Superior temporal gyrus (tissue), 1 donor: Measurements from ENCODE around the gene NNAT.

Experiments used
- DNase-seq: peaks from one replicate; pipeline ENCODE4 v3.0.0-alpha.2; 2016; ENCODE audit errors: extremely low spot score

NNAT gene

DNA sequence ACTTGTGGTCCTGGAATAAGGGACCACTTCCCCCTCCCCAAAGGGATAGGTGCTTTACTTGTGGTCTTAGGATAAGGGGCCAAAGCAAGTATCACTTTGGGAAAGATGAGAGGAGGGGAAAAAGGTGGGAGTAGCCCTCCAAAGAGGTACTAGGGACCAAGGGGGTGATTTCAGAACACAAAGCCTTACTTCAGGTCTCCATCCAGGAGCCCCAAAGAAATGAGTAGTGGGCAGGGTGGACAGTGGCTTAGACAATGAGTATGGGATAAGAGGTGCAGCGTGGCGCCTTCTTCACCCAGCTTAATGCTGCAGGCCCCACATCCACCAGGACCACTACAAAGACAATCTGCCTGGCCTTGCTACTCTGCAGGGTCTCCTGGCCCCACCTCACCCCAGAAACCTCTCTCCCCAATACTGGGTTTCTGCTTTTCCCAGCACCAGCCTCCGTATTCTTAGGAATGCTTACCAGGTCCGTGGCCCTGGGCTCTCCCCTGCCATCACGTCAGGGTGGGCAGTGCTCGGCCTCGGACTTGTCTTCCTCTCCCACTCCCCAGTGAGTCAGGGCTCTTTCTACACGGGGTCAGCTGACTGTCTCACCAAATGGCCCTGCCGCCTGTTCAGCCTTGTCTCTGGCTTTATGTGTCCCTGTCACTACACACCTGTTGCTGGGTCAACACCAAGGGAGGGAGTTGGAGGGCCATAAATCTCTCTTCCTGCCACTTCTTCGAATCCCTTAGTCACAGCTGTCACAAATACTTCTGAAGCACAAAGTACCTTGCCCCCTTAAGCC lies 3.1 kb downstream of the NNAT start:
- DNase-seq, result no peak

DNA sequence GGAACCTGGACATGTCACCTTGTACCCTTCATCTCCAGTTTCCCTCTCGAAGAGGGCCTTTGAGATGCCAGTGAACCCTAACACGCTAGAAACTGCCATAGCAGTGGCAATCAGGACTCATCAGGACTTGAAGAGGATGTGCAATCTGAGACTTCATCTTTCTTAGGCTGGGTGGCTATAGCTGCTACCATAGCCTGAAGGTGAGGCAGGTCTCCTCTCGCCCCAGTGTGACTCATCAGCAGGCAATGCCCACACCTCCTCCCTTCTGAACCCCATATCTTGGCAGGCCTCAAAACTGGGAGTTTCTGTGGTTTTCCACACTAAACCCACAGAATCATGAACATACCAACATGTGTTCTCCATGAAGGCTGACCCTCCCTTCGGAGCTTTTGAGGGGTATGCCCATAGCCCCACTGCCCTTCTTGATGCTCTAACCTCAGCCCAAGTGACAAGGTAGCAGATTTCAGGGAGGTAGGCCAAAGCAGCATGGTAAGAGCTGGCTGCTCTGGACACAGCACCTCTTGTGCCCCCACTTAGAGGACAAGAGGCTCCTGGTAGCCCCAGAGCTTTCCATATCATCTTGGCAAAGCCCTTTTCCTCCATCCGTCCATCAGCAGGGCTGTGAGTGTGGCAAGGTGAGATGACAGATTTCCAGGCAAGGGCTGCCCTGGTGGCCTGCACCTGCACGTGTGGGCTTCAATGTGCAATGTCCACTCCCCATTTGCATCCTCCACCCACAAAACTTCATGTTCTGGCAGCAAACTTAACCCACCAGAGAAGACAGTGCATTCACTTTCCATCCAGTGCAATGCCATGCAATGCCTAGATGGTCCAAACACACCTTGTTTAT lies 4.0 kb downstream of the NNAT start:
- no peak for DNase-seq

DNA sequence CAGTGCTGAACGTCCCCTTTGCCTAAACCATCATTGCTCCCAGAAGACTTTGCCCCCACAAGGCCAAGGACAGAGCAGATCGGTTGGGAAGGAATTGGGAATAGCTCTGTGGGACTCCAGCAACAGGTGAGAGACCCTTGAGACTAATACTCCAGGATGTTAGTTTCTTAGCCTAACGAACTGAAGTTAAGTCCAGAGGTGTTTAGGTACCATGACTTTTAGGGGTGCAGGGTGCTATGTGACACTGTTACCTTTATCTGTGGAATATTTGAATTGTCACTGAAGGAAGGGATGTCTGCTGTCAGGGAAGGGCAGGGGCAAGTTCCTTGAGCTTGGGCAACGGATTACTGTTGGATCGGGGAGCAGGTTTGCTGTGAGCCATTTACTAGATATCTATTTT lies 4.8 kb downstream of the NNAT start:
- DNase-seq, result no peak

GRCh38 chr20:37526238-37526838 lies 5.3 kb downstream of the NNAT start:
- DNase-seq, result peak; percentile 20

DNA sequence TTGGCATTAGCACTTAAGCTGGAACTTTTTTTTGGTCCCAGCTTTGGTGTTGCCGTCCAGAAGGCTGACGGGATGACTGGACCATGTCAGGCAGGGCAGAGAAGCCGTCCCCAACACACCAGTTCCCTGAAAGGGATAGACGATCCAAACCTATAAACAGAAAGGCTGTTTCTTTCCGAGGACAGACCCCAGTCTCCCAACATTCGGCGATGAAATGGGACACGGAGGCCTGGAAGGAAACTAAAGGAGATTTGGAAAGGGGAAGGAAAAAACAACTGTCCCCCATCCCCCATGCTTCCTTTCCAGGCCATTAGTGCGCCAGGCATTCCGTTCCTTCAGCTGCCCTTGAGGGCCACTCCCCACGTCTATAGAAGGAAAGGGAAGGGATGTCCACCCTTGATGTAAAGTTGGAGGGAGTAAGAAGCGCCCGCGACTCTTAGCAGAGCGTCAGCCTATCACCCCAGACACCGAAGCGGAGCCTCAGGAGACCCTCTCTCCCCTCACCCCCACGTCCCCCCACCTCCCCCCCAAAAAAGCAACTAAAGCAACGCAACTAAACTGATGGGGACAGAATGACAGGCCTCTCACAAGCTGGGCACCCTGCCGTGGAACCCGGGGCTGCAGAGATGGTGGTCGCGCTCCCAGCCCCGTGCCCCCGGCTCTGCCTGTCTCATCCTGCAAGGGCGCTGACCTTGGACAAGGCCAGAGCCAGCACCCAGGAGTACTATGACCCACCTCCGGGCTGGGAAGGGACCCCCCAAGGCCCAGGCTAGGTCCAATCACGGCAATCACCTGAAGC lies 6.0 kb downstream of the NNAT start:
- peak; percentile 18 for DNase-seq

DNA sequence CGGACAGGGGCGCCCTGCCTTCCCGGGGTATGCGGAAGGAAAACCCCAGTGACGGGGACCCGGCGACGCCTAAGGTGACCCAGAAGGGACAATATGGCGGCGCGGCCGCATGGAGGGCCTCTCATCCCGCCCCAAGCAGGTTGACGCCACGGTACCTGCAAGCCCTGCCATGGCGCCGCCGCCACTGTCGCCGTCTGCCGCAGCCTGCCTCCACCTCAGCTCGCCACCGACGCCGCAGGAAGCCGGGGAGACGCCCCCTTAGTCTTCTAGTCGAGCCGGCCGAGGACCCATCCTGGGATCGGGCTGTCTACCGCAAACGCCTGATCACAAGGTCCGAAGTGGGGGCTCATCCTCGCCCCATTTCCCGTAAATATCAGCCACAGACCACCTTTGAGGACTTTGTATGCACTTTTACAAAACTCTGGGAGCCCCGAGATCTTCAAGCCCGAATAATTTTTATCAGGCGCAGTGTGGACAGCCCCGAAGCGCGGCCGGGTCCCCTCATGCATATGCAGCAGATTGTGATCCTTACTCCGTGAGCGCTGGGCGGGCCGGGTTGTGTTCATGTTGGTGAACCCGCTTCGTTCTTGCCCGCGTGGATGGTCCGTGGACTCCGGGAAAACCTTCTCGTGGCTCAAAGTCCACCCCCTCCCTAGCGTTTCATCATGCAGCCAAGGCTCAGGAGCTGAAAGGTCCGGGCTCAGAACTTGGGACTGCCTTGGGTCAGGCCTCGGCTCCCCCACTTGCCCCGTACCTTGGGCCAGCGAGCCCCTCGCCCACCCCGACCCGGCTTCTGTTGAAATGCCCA lies 6.8 kb downstream of the NNAT start, which contains the start of gene BLCAP:
Gene BLCAP (minus strand): TSS at position 239 of the 808 bp plus-strand sequence. CDS start 8,702 bp downstream, outside the sequence.
- DNase-seq, result peak; percentile 87

GRCh38 chr20:37528446-37529213 lies 7.6 kb downstream of the NNAT start:
- DNase-seq, result no peak

DNA sequence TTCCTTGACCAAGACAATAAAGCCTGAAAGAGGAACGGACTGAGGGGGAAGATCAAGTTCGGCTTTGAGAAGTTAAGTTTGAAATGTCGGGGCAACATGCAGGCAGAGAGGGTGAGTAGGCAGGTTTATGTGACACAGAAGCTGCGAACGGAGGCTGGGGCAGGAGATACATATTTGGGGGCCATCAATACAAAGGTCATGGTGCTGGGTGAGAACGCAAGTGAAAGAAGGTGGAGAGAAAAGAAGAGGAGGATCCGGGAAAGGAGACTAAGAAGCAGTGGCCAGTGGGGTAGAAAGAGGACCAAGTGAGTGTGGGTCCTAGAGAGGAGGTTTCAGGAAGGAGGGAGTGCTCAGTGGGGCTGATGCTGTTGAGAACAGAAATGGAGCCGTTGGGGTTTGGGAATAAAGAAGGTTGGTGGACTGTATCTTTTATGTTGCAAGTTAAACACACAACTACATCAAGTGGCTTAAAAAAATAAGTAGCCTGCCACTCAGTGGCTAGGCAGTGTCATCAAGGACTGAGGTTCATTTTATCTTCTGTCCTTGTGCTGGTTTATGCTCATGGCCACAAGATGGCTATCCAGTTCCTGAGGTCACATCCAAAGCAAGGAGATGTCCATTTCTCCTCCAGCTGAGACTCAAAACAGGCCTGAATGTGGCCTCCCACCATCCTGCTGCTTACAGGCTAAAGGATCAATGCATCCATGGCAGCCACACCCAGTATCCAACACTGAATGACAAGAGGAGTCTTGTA lies 8.3 kb downstream of the NNAT start:
- no peak for DNase-seq

- no peak for DNase-seq
These were observed 9.0 kb downstream of the NNAT start for GRCh38 chr20:37529968-37530600.

DNA sequence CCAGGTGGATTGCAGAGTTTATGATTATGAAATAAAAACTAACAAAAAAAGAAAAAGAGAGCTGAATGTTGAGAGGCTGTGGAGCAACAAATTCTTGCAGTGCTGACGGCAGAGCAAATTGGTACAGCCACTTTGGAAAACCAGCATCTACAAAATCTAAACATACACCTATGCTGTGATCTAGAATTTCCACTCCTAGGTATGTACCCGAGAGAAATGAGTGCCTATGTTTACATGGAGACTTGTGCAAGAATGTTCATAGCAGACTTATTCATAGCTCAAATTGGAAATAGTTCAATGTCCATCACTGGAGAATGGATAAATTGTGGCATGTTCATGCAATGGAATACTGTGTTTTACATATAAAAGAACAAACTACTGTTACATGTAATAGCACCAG lies 9.6 kb downstream of the NNAT start:
- DNase-seq, result no peak

GRCh38 chr20:37531856-37532255 lies 10.8 kb downstream of the NNAT start:
- DNase-seq, result no peak

DNA sequence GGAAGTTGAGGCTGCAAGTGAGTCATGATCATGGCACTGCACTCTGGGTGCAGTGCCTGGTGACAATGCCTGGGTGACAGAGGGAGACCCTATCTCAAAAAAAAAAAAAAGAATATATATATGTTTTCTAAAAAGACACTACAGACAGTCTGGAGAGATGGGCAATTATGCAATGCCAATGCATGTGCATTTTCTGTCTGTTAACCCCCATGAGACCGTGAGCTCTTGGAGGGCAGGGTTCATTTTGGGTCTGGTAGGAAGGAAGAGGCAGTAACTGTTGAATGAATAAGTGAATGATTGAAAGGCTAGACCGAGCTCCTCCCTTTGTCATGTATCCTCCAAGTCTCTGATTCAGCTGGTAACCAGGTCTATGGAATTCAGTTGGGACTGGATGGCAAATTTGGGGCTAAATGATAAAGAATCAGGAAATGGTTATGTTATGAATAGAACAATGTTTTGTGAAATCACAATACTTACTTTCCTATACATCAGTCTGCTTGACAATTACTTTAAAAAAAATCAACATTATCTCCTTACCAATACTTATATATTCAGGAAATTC lies 12.2 kb downstream of the NNAT start:
- no peak for DNase-seq

GRCh38 chr20:37534401-37535157 lies 13.5 kb downstream of the NNAT start:
- peak; percentile 95 for DNase-seq

DNA sequence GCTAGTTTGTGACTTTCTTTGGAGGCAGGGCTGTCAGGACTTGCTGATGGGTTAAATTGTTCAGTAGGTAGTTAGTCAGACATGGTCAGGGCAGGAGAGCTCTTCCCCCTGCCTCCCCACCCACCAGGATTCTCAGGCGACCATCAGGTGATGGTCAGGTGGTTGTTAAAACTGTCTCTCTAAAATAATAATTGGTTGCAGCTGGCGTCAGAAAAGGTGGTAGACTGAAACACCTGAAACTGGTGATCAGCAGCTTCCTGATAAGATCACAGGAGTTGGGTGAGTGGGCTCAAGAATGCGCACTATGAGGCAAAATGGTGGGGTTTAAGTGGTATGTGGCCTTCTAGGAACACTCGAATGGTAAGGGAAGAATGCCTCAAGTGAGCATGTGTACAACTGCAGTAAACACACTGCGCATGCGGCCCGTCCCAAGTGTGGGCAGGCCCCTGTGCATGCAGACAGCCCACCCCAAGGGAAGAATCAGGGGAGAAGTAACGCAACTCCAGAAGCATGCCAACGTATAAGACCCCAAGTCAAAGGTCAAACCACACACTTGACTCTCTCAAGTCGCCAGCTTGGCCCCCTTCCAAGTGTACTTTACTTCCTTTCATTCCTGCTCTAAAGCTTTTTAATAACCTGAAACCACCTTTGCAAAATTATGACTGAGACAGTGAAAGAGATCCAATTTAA lies 14.5 kb downstream of the NNAT start:
- no peak for DNase-seq

DNA sequence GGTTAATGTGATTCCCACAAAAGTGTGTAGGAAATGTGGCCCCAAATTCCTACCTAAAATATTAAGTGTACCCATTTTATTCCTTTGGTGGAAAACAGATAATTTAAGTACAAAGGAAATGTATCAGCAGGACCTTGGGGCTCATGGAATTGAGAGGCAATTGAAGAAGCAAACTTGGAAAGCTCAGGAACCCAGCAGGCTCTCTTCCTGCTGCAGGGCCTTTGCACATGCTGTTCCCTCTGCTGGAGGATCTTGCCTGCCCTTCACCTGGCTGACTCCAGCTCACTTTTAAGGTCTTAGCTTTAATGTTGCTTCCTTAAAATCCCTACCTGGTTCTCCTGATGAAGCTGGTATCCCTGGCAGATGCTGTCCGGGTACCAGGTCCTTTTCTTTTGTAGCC lies 16.5 kb downstream of the NNAT start:
- no peak for DNase-seq

DNA sequence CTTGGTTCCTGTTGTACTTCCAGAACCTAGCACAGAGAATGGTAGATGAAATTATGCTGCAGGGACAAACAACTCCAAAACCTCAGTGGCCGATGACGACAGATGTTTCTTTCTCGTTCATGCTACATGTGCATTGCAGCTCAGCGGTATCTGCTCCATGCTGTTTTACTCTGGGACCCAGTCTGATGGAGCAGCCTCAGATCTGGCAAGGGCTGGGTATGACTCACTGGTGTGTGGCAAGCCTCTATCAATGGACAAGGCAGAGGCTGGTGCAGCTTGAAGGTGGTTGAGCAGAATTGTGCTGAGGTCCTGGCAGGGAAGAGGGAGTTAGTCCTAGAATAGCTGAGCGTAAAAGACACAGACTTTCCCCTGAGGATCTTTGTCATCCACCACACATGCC lies 17.0 kb downstream of the NNAT start:
- DNase-seq, result peak; percentile 23

GRCh38 chr20:37539424-37539823 lies 18.4 kb downstream of the NNAT start:
- DNase-seq, result no peak
